PC-9 (cell line): Measurements from ENCODE around the gene LCP1. TPM values are rescaled to one million over a fixed set of nuclear protein-coding genes. Genes with fewer than 3 reads are reported as not detected.

ENCODE experiments used
- BruUV-seq: library from RNA; stranded (reverse); fragments of 400-500 nt; replicated peaks from 2 replicates; lab custom pipeline; 2021; lab: Mats Ljungman, UMichigan
- CTCF ChIA-PET: fragments of 300-600 bp; sonication (Branson Sonifier 250); formaldehyde crosslinking; loops from one replicate; lab custom pipeline; 2022; ENCODE audit warnings: antibody characterized with exemption; lab: Charles Lee
- POLR2A ChIA-PET: fragments of 300-600 bp; sonication (Branson Sonifier 250); formaldehyde crosslinking; loops from one replicate; lab custom pipeline; 2022; ENCODE audit warnings: antibody characterized with exemption; ENCODE audit not compliant: unreplicated experiment; lab: Charles Lee
- DNase-seq, 2 experiments: peaks; one replicate each; pipeline versions ENCODE4 v3.0.0 to v3.0.0-alpha.2; 2015 to 2022; ENCODE audit warnings: mixed read lengths in 1 of 2
- H2AFZ ChIP-seq: fragments of 200-600 bp; sonication (generic); 2 replicates; pipeline ENCODE4 v1.8.1; 2017; ENCODE audit warnings: antibody characterized with exemption
- H3F3A ChIP-seq: fragments of 200-600 bp; sonication (generic); 2 replicates; pipeline ENCODE4 v1.8.1; 2017; ENCODE audit warnings: antibody characterized with exemption, mild to moderate bottlenecking, low read depth; ENCODE audit not compliant: insufficient read depth
- H3K27ac ChIP-seq: fragments of 200-600 bp; sonication (generic); 2 replicates; pipeline ENCODE4 v1.6.1; 2016; ENCODE audit warnings: mixed run types
- H3K27me3 ChIP-seq: fragments of 200-600 bp; sonication (generic); 2 replicates; pipeline ENCODE4 v1.6.1; 2016; ENCODE audit warnings: low read depth, mixed run types; ENCODE audit not compliant: insufficient read depth
- H3K36me3 ChIP-seq: fragments of 200-600 bp; sonication (generic); 2 replicates; pipeline ENCODE4 v1.6.1; 2016; ENCODE audit warnings: low read depth, mixed run types
- H3K4me1 ChIP-seq: fragments of 200-600 bp; sonication (generic); replicated peaks from 2 replicates; pipeline ENCODE4 v1.6.1; 2016; ENCODE audit warnings: mixed run types; ENCODE audit not compliant: insufficient read depth
- H3K4me2 ChIP-seq: fragments of 200-600 bp; sonication (generic); 2 replicates; pipeline ENCODE4 v1.6.1; 2017; ENCODE audit warnings: mixed run types
- H3K4me3 ChIP-seq: fragments of 200-600 bp; sonication (generic); 2 replicates; pipeline ENCODE4 v1.6.1; 2016; ENCODE audit warnings: mixed run types
- H3K79me2 ChIP-seq: fragments of 200-600 bp; sonication (generic); 2 replicates; pipeline ENCODE4 v1.6.1; 2017; ENCODE audit warnings: low read depth, mixed run types
- H3K9me2 ChIP-seq: fragments of 200-600 bp; sonication (generic); 2 replicates; pipeline ENCODE4 v1.8.1; 2017; ENCODE audit warnings: mild to moderate bottlenecking; ENCODE audit not compliant: insufficient read depth
- H3K9me3 ChIP-seq: fragments of 200-600 bp; sonication (generic); 2 replicates; pipeline ENCODE4 v1.8.1; 2016; ENCODE audit warnings: low read depth; ENCODE audit not compliant: insufficient read depth
- H4K20me1 ChIP-seq: fragments of 200-600 bp; sonication (generic); 2 replicates; pipeline ENCODE4 v1.8.1; 2017; ENCODE audit not compliant: insufficient read depth
- CTCF ChIP-seq: fragments of 200-600 bp; sonication (generic); conservative IDR thresholded peaks from 2 replicates; pipeline ENCODE4 v1.6.1; 2017; ENCODE audit warnings: mixed run types, antibody characterized with exemption, mild to moderate bottlenecking, moderate library complexity
- EZH2 ChIP-seq: fragments of 200-600 bp; sonication (generic); IDR thresholded peaks from 2 replicates; pipeline ENCODE4 v1.8.0; 2017; ENCODE audit warnings: antibody characterized with exemption, low read depth
- intact Hi-C: fragments of 100-400 bp; cut with micrococcal nuclease; formaldehyde crosslinking; loops from one replicate; pipeline ENCODE4 v1.10.0; 2022; ENCODE audit not compliant: unreplicated experiment
- total RNA-seq: library from RNA; stranded (reverse); gene quantifications from 2 replicates; pipeline ENCODE4 v1.2.3, GENCODE V29; 2021

The LCP1 gene
- total RNA-seq, 1 experiment from 2014 or later: 197 TPM

GRCh38 chr13:46079770-46080169 lies 102.2 kb downstream of the LCP1 start:
- no peaks in the 10 kb centered on the region for H3K36me3 ChIP-seq
- H3F3A ChIP-seq: no peaks in the 10 kb centered on the region
- POLR2A ChIA-PET: no interaction called here
- DNase-seq: no peak
- H2AFZ ChIP-seq: no peak overlapping the region
- no peak overlapping the region for H3K4me2 ChIP-seq
- TF ChIP-seq CTCF (no peak), EZH2 (no peak)
- no peaks in the 10 kb centered on the region for H3K4me1 ChIP-seq
- intact Hi-C loops: no loop called here
- H4K20me1 ChIP-seq: no peaks in the 10 kb centered on the region
- H3K27ac ChIP-seq: no peak overlapping the region
- no peaks in the 10 kb centered on the region for H3K27me3 ChIP-seq
- no TSS peak for BruUV-seq
- no peaks in the 10 kb centered on the region for H3K9me2 ChIP-seq
- CTCF ChIA-PET: no interaction called here
- H3K9me3 ChIP-seq: no peaks in the 10 kb centered on the region
- H3K79me2 ChIP-seq: no peaks in the 10 kb centered on the region
- no peak overlapping the region for H3K4me3 ChIP-seq

GRCh38 chr13:46077265-46077664 lies 104.7 kb downstream of the LCP1 start:
- Histone ChIP-seq H3K27me3 (no peaks in the 10 kb centered on the region), H3K27ac (no peak overlapping the region), H3K4me1 (no peaks in the 10 kb centered on the region), H3K9me2 (no peaks in the 10 kb centered on the region), H3K4me3 (no peak overlapping the region), H3K9me3 (no peaks in the 10 kb centered on the region), H4K20me1 (no peaks in the 10 kb centered on the region), H3F3A (no peaks in the 10 kb centered on the region), H3K4me2 (no peak overlapping the region), H3K79me2 (no peaks in the 10 kb centered on the region), H2AFZ (no peak overlapping the region), H3K36me3 (no peaks in the 10 kb centered on the region)
- ChIA-PET POLR2A (no interaction called here), CTCF (no interaction called here)
- intact Hi-C loops: no loop called here
- BruUV-seq: no TSS peak
- DNase-seq: no peak
- no peak for TF ChIP-seq EZH2
- no peak for TF ChIP-seq CTCF

DNA sequence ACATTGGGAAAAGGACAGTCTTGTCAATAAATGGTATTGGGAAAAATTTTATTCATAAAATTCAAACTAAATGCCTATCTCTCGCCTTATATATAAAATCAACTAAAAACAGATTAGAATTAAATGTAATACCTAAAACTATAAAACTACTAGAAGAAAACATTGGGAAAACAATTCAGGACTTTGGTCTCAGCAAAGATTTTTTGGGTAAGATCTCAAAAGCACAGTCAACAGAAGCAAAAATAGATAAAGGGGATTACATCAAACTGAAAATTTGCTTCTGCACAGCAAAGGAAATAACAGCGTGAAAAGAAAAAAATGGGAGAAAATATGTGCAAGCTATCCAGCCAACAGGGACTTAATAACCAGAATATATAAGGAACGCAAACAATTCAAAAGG lies 105.2 kb downstream of the LCP1 start:
- intact Hi-C loops: no loop called here
- no peaks in the 10 kb centered on the region for H3K9me3 ChIP-seq

More for the DNA sequence above, 105.2 kb downstream of the LCP1 start:
- H3K4me2 ChIP-seq: no peak overlapping the region
- H3F3A ChIP-seq: no peaks in the 10 kb centered on the region
- CTCF ChIA-PET: no interaction called here
- H3K79me2 ChIP-seq: no peaks in the 10 kb centered on the region
- H3K4me3 ChIP-seq: no peak overlapping the region
- no peaks in the 10 kb centered on the region for H4K20me1 ChIP-seq
- DNase-seq: no peak
- BruUV-seq: no TSS peak
- POLR2A ChIA-PET: no interaction called here
- H3K36me3 ChIP-seq: no peaks in the 10 kb centered on the region
- H3K27me3 ChIP-seq: no peaks in the 10 kb centered on the region
- H2AFZ ChIP-seq: no peak overlapping the region
- no peak overlapping the region for H3K27ac ChIP-seq
- TF ChIP-seq CTCF: no peak
- TF ChIP-seq EZH2: no peak
- no peaks in the 10 kb centered on the region for H3K9me2 ChIP-seq
- H3K4me1 ChIP-seq: no peaks in the 10 kb centered on the region

Other genes with a start within 250 kb of the LCP1 start
- gene ZC3H13, start 129.4 kb downstream of the LCP1 start, total RNA-seq: 29.4 and 36.9 TPM in 2 replicates
- gene CPB2, start 77.1 kb downstream of the LCP1 start, total RNA-seq: not detected in 2 replicates
- 0.28 TPM in 1 of 2 replicates, not detected in the other for gene LRRC63, start 29.8 kb upstream of the LCP1 start, total RNA-seq
- gene RUBCNL, start 205.1 kb upstream of the LCP1 start, total RNA-seq: 0.37 TPM in 1 of 2 replicates, not detected in the other